SU-DHL-6 (cell line): ENCODE results near the gene GSTA5.

Experiments
- CTCF ChIP-seq: fragments of 200-600 bp; sonication (generic); IDR thresholded peaks from one replicate; pipeline ENCODE4 v1.5.1; 2017; ENCODE audit warnings: antibody characterized with exemption, mild to moderate bottlenecking, low read length, moderate library complexity; ENCODE audit not compliant: insufficient read depth, poor library complexity, severe bottlenecking
- EZH2phosphoT487 ChIP-seq: fragments of 200-600 bp; sonication (generic), shearing (Covaris generic); conservative IDR thresholded peaks from 2 replicates; pipeline ENCODE4 v1.6.1; 2018; ENCODE audit warnings: mild to moderate bottlenecking, antibody characterized with exemption, low read length, moderate library complexity, mixed read lengths

- TF ChIP-seq CTCF (no peak), EZH2phosphoT487 (no peak)
These were observed 11.4 kb downstream of the GSTA5 start for GRCh38 chr6:52829046-52829817.
